PC-9 (cell line): Measurements from ENCODE around the gene TPPP.

Experiments
- EZH2 ChIP-seq: fragments of 200-600 bp; sonication (generic); IDR thresholded peaks from 2 replicates; pipeline ENCODE4 v1.8.0; 2017; ENCODE audit warnings: antibody characterized with exemption, low read depth
- TF ChIP-seq, protein P1 (sequence below): fragments of 200-600 bp; sonication (generic); conservative IDR thresholded peaks from 2 replicates; pipeline ENCODE4 v1.6.1; 2017; ENCODE audit warnings: mixed run types, antibody characterized with exemption, mild to moderate bottlenecking, moderate library complexity

GRCh38 chr5:672329-673160 is 20.6 kb downstream of the TPPP start:
- TF ChIP-seq, protein P1, sequence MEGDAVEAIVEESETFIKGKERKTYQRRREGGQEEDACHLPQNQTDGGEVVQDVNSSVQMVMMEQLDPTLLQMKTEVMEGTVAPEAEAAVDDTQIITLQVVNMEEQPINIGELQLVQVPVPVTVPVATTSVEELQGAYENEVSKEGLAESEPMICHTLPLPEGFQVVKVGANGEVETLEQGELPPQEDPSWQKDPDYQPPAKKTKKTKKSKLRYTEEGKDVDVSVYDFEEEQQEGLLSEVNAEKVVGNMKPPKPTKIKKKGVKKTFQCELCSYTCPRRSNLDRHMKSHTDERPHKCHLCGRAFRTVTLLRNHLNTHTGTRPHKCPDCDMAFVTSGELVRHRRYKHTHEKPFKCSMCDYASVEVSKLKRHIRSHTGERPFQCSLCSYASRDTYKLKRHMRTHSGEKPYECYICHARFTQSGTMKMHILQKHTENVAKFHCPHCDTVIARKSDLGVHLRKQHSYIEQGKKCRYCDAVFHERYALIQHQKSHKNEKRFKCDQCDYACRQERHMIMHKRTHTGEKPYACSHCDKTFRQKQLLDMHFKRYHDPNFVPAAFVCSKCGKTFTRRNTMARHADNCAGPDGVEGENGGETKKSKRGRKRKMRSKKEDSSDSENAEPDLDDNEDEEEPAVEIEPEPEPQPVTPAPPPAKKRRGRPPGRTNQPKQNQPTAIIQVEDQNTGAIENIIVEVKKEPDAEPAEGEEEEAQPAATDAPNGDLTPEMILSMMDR = no peak
- no peak for TF ChIP-seq EZH2
